C4-2B (cell line): ENCODE measurements around the gene C3orf49.

Source experiments
- ZFX ChIP-seq: fragments of 450-650 bp; IDR thresholded peaks from 2 replicates; pipeline ENCODE4 v1.6.1; 2017
- TF ChIP-seq, protein P1 (sequence below): fragments of 450-650 bp; conservative IDR thresholded peaks from 2 replicates; pipeline ENCODE4 v1.5.1; 2017; ENCODE audit warnings: mild to moderate bottlenecking

GRCh38 chr3:63809607-63810006, 9.5 kb upstream of the C3orf49 start:
- TF ChIP-seq, protein P1, sequence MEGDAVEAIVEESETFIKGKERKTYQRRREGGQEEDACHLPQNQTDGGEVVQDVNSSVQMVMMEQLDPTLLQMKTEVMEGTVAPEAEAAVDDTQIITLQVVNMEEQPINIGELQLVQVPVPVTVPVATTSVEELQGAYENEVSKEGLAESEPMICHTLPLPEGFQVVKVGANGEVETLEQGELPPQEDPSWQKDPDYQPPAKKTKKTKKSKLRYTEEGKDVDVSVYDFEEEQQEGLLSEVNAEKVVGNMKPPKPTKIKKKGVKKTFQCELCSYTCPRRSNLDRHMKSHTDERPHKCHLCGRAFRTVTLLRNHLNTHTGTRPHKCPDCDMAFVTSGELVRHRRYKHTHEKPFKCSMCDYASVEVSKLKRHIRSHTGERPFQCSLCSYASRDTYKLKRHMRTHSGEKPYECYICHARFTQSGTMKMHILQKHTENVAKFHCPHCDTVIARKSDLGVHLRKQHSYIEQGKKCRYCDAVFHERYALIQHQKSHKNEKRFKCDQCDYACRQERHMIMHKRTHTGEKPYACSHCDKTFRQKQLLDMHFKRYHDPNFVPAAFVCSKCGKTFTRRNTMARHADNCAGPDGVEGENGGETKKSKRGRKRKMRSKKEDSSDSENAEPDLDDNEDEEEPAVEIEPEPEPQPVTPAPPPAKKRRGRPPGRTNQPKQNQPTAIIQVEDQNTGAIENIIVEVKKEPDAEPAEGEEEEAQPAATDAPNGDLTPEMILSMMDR: no peak
- TF ChIP-seq ZFX: no peak
